Measurements from ENCODE around the gene MAML3.

DNA sequence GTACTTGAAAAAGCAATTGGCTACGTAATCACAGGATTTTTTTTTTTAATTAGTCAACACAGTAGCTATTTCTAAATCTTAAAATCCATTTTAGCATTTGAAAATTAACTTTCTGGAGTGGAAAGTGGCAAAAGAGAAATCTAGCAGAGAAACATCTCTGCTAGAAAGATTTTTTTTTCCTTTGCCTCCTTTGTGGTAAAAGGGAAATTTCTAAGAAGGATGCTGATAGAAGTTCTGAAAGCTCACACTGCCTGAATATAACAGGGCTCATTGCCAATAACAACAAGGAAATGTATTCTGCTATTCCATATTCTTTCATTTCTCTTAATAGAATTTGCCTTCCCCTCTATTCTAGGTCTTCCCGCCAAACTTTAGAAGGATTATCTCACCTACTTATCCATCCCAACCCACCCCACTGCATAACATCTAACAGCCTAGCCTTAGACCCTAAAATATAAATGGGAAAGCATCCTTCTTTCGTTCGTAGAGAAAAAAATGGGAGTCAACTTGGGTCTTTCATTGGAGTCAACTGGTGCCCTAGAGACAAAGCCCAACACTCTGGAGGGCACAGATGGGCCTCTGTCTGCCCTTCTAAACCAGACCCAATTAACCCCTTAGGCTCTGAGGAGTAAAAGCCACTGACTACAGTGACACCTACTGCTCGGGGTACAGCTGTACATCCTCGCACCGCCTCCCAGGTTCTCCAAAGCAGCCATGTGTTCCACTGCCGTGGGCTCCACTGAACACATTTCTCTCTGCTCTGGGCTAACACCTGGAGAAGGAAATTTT is 103.9 kb downstream of the MAML3 start:
- TF ChIP-seq POLR2A (IDR thresholded peaks at IDR 0.05; ENCODE audit: low read depth, low read length) (no peak), POLR2AphosphoS5 (IDR thresholded peaks at IDR 0.05; ENCODE audit: low read depth, low read length) (no peak), TAF1 (IDR thresholded peaks at IDR 0.05; ENCODE audit: low read depth, low read length) (no peak), SPI1 (IDR thresholded peaks at IDR 0.05; ENCODE audit: low read depth, low read length) (no peak)

All from GM12891 (cell line).